HG02943 (cell line): Measurements from ENCODE around the gene PARG.
"Not testable (repeated sequence)": the region's sequence is repeated elsewhere in the genome, so short reads cannot be mapped to it uniquely, and the experiment has no call there.

Experiments
- ATAC-seq: cut with Tn5 transposase; IDR thresholded peaks from one replicate; pipeline ENCODE4 v1.9.1; 2021; ENCODE audit warnings: mild to moderate bottlenecking, low read depth, moderate library complexity; ENCODE audit not compliant: unreplicated experiment

PARG gene

GRCh38 chr10:49908290-49909080 is 33.3 kb downstream of the PARG start:
- ATAC-seq: not testable (repeated sequence)

DNA sequence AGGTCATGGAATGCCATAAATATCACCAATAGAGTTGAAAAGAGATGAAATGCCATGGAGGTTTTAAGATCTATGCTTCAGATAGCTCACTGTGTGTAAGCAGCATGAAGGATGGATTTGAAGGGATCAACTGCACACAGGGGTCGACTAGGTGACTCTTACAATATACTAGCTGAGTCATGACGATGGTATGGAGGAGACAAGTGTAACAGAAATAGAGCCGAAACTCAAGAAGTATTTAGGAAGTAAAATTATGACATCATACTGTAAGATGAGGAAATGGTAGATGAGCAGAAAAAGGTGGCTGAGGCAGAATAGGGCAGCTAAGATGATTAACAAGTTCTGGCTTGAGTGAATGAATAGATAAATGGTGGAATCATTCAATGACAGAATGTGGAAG is 38.0 kb downstream of the PARG start:
- not testable (repeated sequence) for ATAC-seq

GRCh38 chr10:49900406-49900805 is 41.4 kb downstream of the PARG start:
- not testable (repeated sequence) for ATAC-seq

DNA sequence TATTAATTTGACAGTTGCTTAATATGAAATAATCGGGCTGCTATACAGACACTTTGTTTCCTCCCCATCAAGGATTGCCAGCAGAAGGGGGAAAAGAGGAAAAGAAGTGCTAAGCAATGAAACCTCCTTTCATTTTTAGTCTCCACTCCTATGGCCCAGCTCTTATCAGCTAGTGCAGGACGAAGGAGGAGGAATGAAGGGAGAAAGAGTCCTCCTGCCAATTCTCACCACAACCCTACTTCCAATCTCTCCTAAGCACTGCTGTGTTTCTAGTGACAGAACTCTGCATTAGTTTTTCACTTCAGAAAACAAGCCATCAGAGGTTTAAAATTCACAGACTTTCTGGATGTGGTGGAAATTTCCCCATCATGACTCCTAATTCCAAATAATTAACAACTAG is 41.8 kb downstream of the PARG start:
- not testable (repeated sequence) for ATAC-seq

GRCh38 chr10:49890025-49890424 is 51.8 kb downstream of the PARG start:
- not testable (repeated sequence) for ATAC-seq

- ATAC-seq: not testable (repeated sequence)
Measured at GRCh38 chr10:49884739-49885331, 57.0 kb downstream of the PARG start.

- ATAC-seq: not testable (repeated sequence)
Measured at GRCh38 chr10:49883852-49884251, 58.0 kb downstream of the PARG start.

DNA sequence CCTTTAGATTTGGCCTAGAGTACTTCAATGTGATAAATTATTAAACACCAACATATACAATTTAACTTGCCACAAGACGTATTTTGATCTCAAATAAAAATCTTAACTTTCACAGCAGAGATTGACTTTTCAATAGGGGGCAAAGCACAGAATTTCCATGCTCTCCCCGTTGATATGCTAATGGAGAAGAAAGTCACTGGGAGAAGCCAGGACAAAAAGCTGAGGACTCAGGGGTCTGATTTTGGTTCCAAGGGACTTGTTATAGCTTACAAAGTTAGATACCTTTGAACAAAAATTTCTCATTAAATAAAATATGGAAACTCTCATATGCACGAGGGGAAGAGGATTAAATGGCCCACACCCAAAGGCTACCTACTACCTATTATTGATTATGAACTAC is 59.5 kb downstream of the PARG start:
- ATAC-seq: not testable (repeated sequence)

DNA sequence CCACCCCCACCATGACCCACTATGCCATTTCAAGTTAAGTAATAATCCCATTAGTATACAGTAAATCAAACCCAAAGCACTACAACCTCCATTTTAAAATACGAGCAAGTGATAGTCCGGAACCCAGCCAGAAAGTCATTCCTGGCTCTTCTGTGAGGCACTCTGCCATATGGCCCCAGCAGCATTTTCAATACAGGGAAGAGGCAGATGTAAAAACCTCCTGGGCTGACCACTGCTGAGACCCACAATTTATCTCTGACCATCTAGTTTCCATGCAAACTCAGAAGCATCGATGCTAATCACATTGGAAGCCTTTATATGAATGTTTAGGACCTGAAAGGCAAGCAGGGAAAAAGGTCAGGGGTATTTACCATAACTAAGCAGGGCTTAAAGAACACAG is 69.1 kb downstream of the PARG start:
- not testable (repeated sequence) for ATAC-seq

DNA sequence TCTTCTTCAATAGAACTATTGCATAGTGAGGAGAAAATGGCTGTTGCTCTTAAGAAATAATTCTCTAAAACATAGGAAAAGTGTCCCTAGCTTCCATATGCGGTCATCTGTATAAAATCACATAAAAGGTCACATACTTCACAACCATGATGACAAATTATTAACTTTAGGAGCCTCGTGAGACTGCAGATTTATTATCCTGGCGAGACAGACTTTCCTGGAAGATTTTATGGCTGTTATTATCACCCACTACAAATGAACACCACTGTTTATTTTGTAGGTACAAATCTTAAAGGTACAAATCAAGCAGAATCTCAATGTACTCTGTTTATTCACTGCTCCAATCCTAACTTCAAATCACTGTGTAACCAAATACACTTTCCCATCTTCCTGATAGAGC is 70.4 kb downstream of the PARG start:
- not testable (repeated sequence) for ATAC-seq

GRCh38 chr10:49859933-49860332 is 81.9 kb downstream of the PARG start:
- ATAC-seq: not testable (repeated sequence)

DNA sequence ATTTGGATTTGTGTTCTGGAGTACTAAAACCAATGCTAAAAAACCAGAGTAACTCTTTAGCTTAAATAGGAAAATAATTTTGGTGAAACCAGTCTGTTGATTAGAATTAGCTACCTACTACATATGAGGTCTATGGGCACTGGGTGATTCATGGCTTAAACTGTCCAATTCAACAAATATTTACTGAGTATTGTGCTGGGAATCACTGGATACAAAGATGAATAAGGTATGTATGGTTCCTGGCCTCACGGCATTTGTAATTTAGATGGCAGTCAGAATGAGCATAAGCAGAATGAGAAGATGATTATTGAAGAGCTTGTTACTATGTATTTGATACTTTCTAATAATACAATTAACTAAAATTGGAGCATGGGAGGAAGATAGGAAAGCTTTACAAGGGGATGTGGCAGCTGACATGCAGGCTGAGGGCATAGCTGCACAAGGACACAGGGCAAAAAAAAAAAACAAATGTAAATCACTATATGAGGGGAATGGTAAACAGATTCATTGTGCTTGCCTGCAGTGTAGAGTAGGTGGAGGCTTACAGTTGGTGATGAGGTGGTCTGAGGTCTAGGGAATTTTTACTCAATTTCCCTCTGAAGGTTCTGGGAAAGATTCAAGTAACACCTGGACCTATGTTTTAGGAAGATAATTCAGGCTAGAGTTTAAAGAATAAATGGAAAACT is 83.0 kb downstream of the PARG start:
- not testable (repeated sequence) for ATAC-seq

DNA sequence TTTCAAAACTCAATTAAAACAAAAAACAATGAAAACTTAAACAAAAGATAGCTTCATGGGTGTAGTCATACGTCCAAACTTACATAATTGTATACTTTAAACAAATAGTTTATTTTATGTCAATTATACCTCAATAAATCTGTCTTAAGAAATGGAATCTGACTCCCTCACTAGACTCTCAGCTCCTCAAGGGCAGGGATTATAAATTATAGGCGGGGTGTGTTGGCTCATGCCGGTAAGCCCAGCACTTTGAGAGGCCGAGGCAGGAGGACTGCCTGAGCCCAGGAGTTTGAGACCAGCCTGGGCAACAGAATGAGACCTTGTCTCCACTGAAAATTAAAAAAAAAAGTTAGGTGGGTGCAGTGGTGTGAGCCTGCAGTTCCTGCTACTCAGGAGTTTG is 92.3 kb downstream of the PARG start:
- not testable (repeated sequence) for ATAC-seq

DNA sequence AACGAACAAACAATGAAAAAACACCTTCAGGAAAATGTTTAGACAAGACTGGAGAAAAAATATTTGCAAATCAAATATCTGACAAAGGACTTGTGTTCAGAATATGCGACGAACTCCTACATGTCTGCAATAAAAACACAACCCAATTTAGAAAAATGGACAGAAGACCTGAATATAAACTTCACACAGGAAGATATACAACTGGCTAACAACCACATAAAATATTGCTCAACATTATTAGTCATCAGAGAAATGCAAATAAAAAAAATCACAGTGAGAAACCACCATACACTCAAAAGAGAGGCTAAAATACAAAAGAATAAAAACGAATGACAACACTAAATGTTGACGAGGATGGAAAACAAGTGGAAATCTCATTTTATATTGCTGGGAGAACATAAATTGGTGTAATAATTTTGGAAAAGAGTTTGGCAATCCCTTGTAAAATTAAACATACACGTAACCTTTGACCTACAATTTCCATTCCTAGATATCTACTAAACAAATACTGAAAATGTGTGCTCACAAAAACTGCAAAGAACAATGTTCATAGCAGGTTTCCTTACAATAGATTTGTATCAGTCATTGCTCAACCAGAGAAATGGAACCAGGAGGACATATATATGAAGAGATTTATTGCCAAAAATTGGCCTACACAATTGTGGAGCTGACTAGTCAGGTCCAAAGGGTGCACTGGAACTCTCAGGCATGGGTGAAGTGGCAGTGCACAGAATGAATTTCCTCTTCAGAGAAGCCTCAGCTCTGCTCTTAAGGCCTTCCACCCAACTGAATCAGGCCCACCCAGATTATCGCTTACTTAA is 96.8 kb downstream of the PARG start:
- ATAC-seq: no peak

GRCh38 chr10:49842333-49842628 is 99.5 kb downstream of the PARG start:
- not testable (repeated sequence) for ATAC-seq

DNA sequence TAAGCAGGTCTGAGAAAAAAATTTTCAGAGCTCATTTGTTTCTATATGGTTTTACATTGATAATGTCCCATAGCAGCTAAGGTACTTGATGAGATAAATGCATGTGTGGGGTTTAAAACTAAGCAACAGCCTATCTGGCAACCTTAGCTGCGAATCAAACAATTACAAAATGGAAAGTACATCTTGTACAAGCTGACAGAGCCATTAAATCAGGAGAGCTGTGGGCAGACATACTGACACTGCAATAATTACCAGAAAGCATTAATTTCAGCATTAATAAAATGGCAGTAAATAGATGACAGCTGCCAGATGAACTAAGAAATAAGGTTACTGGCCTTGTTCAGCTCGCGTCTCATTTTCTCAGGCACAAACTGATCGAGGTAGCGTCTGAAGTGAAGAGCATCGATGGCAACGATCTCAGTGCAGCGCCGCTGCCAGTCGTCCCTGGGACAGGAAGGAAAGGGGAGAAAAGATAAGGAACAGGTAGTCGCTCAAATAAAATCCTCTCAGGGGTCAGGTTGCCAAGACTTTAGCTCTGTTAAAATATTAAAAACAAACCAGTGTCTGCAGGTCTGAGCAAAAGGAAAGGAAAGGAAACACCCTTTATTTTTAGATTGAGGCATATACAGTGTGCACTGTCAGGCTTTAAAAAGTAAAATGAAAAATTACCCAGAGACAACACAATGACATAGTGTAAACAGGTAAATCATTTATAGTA is 100.1 kb downstream of the PARG start:
- ATAC-seq: no peak

- no peak for ATAC-seq
Measured at GRCh38 chr10:49837685-49838084, 104.1 kb downstream of the PARG start.

GRCh38 chr10:49837051-49837478 is 104.8 kb downstream of the PARG start:
- ATAC-seq: no peak

GRCh38 chr10:49834976-49835375 is 106.9 kb downstream of the PARG start:
- no peak for ATAC-seq

- ATAC-seq: no peak
Measured at GRCh38 chr10:49834201-49834600, 107.6 kb downstream of the PARG start.
